ENCODE measurements around the gene CLSTN3.
"Not testable (repeated sequence)": the region's sequence is repeated elsewhere in the genome, so short reads cannot be mapped to it uniquely, and the experiment has no call there.

CLSTN3 gene

GRCh38 chr12:7106082-7106481 is 24.1 kb upstream of the CLSTN3 start:
- DNase-seq = no peak

GRCh38 chr12:7107181-7107580 is 23.0 kb upstream of the CLSTN3 start:
- DNase-seq = not testable (repeated sequence)

GRCh38 chr12:7107636-7108002 is 22.6 kb upstream of the CLSTN3 start:
- DNase-seq = peak in 1 of 2 experiments; percentile 34

- peak; percentile 58 to 80 for DNase-seq
Measured at GRCh38 chr12:7108003-7108795, 22.0 kb upstream of the CLSTN3 start.

- DNase-seq = peak; percentile 80 to 88
Measured at GRCh38 chr12:7108796-7109571, 21.2 kb upstream of the CLSTN3 start, which contains the start of gene C1RL. Gene C1RL, minus strand, starts transcription at chr12:7109214. Its CDS starts 34 bp downstream, at chr12:7109180.

- DNase-seq = no peak
Measured at GRCh38 chr12:7109572-7109920, 20.6 kb upstream of the CLSTN3 start.

- no peak for DNase-seq
Measured at GRCh38 chr12:7110661-7111060, 19.5 kb upstream of the CLSTN3 start.

GRCh38 chr12:7112041-7112440 is 18.1 kb upstream of the CLSTN3 start:
- no peak for DNase-seq

GRCh38 chr12:7113389-7113871 is 16.7 kb upstream of the CLSTN3 start:
- DNase-seq = peak in 1 of 2 experiments; percentile 39

- DNase-seq = no peak
Measured at GRCh38 chr12:7114008-7114407, 16.2 kb upstream of the CLSTN3 start.

GRCh38 chr12:7114851-7115250 is 15.3 kb upstream of the CLSTN3 start:
- no peak for DNase-seq

- no peak for DNase-seq
Measured at GRCh38 chr12:7116196-7116595, 14.0 kb upstream of the CLSTN3 start.

- DNase-seq = no peak
Measured at GRCh38 chr12:7116916-7117315, 13.3 kb upstream of the CLSTN3 start.

- no peak for DNase-seq
Measured at GRCh38 chr12:7117670-7118069, 12.5 kb upstream of the CLSTN3 start.

GRCh38 chr12:7118881-7119280 is 11.3 kb upstream of the CLSTN3 start:
- no peak for DNase-seq

GRCh38 chr12:7120166-7120565 is 10.0 kb upstream of the CLSTN3 start:
- no peak for DNase-seq

- no peak for DNase-seq
Measured at GRCh38 chr12:7121324-7121723, 8.8 kb upstream of the CLSTN3 start.

GRCh38 chr12:7122811-7123769 is 7.1 kb upstream of the CLSTN3 start:
- no peak for DNase-seq

- no peak for DNase-seq
Measured at GRCh38 chr12:7123806-7124522, 6.2 kb upstream of the CLSTN3 start.

GRCh38 chr12:7125632-7126227 is 4.4 kb upstream of the CLSTN3 start:
- no peak for DNase-seq

GRCh38 chr12:7127916-7128626 is 2.1 kb upstream of the CLSTN3 start:
- DNase-seq = no peak
